ENCODE results near the gene HPSE2.

DNA sequence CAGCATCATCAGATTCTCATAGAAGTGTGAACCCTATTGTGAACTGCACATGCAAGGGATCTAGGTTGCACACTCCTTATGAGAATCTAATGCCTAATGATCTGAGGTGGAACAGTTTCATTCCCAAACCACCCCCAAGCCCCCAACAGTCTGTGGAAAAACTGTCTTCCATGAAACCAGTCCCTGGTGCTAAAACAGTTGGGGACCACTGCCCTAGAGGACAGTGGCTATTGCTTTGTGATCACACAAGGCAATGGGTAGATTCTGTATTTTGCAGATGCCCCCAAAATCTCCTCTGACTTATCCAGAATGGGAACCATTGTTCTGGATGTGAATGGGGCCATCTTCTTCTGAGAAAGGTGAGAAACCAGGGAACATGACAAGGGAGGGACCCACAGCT is 757.8 kb downstream of the HPSE2 start:
- TF ChIP-seq IRF2 (CRISPR knock-in tag; IDR thresholded peaks at IDR 0.05) (no peak), ZNF670 (CRISPR knock-in tag; IDR thresholded peaks at IDR 0.05; ENCODE audit: borderline replicate concordance) (no peak), SMARCC2 (IDR thresholded peaks at IDR 0.05) (no peak), ZC3H4 (CRISPR knock-in tag; IDR thresholded peaks at IDR 0.05; ENCODE audit: borderline replicate concordance) (no peak), RORA (CRISPR knock-in tag; IDR thresholded peaks at IDR 0.05) (no peak), MXI1 (IDR thresholded peaks at IDR 0.05; ENCODE audit: borderline replicate concordance, low read depth, low read length) (no peak), ZNF296 (CRISPR knock-in tag; conservative IDR thresholded peaks at IDR 0.05) (no peak), ETV6 (CRISPR knock-in tag; conservative IDR thresholded peaks at IDR 0.05) (no peak), POLR2A (IDR thresholded peaks at IDR 0.05; ENCODE audit: insufficient read depth in 1 of 2, low read depth in 2 of 2, low read length in 2 of 2) (no peak), ERF (CRISPR knock-in tag; IDR thresholded peaks at IDR 0.05) (no peak), HIVEP1 (CRISPR knock-in tag; IDR thresholded peaks at IDR 0.05) (no peak)
- TF ChIP-seq, protein P1, sequence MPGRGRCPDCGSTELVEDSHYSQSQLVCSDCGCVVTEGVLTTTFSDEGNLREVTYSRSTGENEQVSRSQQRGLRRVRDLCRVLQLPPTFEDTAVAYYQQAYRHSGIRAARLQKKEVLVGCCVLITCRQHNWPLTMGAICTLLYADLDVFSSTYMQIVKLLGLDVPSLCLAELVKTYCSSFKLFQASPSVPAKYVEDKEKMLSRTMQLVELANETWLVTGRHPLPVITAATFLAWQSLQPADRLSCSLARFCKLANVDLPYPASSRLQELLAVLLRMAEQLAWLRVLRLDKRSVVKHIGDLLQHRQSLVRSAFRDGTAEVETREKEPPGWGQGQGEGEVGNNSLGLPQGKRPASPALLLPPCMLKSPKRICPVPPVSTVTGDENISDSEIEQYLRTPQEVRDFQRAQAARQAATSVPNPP (CRISPR knock-in tag; IDR thresholded peaks at IDR 0.05): no peak
- TF ChIP-seq, protein P2, sequence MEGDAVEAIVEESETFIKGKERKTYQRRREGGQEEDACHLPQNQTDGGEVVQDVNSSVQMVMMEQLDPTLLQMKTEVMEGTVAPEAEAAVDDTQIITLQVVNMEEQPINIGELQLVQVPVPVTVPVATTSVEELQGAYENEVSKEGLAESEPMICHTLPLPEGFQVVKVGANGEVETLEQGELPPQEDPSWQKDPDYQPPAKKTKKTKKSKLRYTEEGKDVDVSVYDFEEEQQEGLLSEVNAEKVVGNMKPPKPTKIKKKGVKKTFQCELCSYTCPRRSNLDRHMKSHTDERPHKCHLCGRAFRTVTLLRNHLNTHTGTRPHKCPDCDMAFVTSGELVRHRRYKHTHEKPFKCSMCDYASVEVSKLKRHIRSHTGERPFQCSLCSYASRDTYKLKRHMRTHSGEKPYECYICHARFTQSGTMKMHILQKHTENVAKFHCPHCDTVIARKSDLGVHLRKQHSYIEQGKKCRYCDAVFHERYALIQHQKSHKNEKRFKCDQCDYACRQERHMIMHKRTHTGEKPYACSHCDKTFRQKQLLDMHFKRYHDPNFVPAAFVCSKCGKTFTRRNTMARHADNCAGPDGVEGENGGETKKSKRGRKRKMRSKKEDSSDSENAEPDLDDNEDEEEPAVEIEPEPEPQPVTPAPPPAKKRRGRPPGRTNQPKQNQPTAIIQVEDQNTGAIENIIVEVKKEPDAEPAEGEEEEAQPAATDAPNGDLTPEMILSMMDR (CRISPR knock-in tag; IDR thresholded peaks at IDR 0.05): no peak
